ENCODE data around the gene ATRNL1. TPM values are rescaled to one million over a fixed set of nuclear protein-coding genes. Genes with fewer than 3 reads are reported as not detected.
"Not testable (repeated sequence)": the region's sequence is repeated elsewhere in the genome, so short reads cannot be mapped to it uniquely, and the experiment has no call there.

Gene ATRNL1
- polyA plus RNA-seq, 2 of the 4 experiments (the other 2 are of a cell fraction), result 0.13 to 0.34 TPM

- DNase-seq (ENCODE audit: low read depth in 1 of 2, low spot score in 1 of 2) (no peak), FAIRE-seq (no peak), ATAC-seq (no peak)
- no peaks in the 10 kb centered on the region for H3K9me3 ChIP-seq
- POLR2A ChIA-PET, result no interaction called here
- no peak overlapping the region for H3K27ac ChIP-seq
- CTCF ChIA-PET, result no interaction called here
- 0% methylated on average over 3 of the region's 5 CpGs for WGBS (ENCODE audit: missing lambda C conversion rate)
- no peak overlapping the region for H3K4me3 ChIP-seq
- no peak overlapping the region for H3K4me2 ChIP-seq
- no peaks in the 10 kb centered on the region for H3K4me1 ChIP-seq
- TF ChIP-seq EHF (CRISPR knock-in tag; IDR thresholded peaks at IDR 0.05), result no peak
- no peak for TF ChIP-seq CTCF (IDR thresholded peaks at IDR 0.05)
- no peak for TF ChIP-seq TP53 (CRISPR knock-in tag; IDR thresholded peaks at IDR 0.05)
- no peak for TF ChIP-seq ZSCAN20 (CRISPR knock-in tag; IDR thresholded peaks at IDR 0.05)
- TF ChIP-seq RFX5 (IDR thresholded peaks at IDR 0.05), result no peak
- TF ChIP-seq MAZ (IDR thresholded peaks at IDR 0.05; ENCODE audit: borderline replicate concordance, low read depth, low read length), result no peak
- TF ChIP-seq TFCP2L1 (CRISPR knock-in tag; IDR thresholded peaks at IDR 0.05), result no peak
- TF ChIP-seq HOXB13 (CRISPR knock-in tag; IDR thresholded peaks at IDR 0.05; ENCODE audit: low read depth), result no peak
- TF ChIP-seq REST (IDR thresholded peaks at IDR 0.05), result no peak
- no peak for TF ChIP-seq FOSB (CRISPR knock-in tag; IDR thresholded peaks at IDR 0.05)
- TF ChIP-seq EHMT2 (IDR thresholded peaks at IDR 0.05; ENCODE audit: low read depth), result no peak
- no peak for TF ChIP-seq HOXB5 (CRISPR knock-in tag; IDR thresholded peaks at IDR 0.05)
- TF ChIP-seq MAFK (IDR thresholded peaks at IDR 0.05; ENCODE audit: partially characterized antibody), result no peak
- TF ChIP-seq HDAC2 (IDR thresholded peaks at IDR 0.05), result no peak
- no peak for TF ChIP-seq BCL3 (IDR thresholded peaks at IDR 0.05)
- TF ChIP-seq SREBF2 (IDR thresholded peaks at IDR 0.05), result no peak
- no peak for TF ChIP-seq BHLHE40 (IDR thresholded peaks at IDR 0.05; ENCODE audit: low read depth, low read length)
- TF ChIP-seq PHF8 (IDR thresholded peaks at IDR 0.05; ENCODE audit: borderline replicate concordance, low read depth), result no peak
Measured at GRCh38 chr10:115295213-115295805, 202.1 kb downstream of the ATRNL1 start.

- Histone ChIP-seq H3K4me2 (no peak overlapping the region), H3K4me3 (no peak overlapping the region), H3K9me3 (no peaks in the 10 kb centered on the region), H3K27ac (no peak overlapping the region), H3K4me1 (no peaks in the 10 kb centered on the region)
- TF ChIP-seq EHF (CRISPR knock-in tag; IDR thresholded peaks at IDR 0.05) (no peak), GATA3 (IDR thresholded peaks at IDR 0.05; ENCODE audit: borderline replicate concordance) (no peak), HOXA7 (CRISPR knock-in tag; IDR thresholded peaks at IDR 0.05) (no peak), NPAS2 (CRISPR knock-in tag; IDR thresholded peaks at IDR 0.05; ENCODE audit: borderline replicate concordance) (no peak), HEYL (CRISPR knock-in tag; IDR thresholded peaks at IDR 0.05) (no peak), CBX2 (IDR thresholded peaks at IDR 0.05; ENCODE audit: borderline replicate concordance, low read depth) (no peak), HES2 (IDR thresholded peaks at IDR 0.05) (no peak), KDM1A (IDR thresholded peaks at IDR 0.05; ENCODE audit: low read depth) (no peak)
- DNase-seq (ENCODE audit: low read depth in 1 of 2, low spot score in 1 of 2) (no peak), ATAC-seq (no peak), FAIRE-seq (no peak)
- WGBS (ENCODE audit: missing lambda C conversion rate), result 0% methylated on average over 1 of the region's 1 CpG
- ChIA-PET POLR2A (no interaction called here), CTCF (no interaction called here)
Measured at GRCh38 chr10:115300080-115300479, 206.9 kb downstream of the ATRNL1 start.

GRCh38 chr10:115319669-115320068 lies 226.5 kb downstream of the ATRNL1 start:
- 17% methylated on average over 1 of the region's 1 CpG for WGBS (ENCODE audit: missing lambda C conversion rate)
- POLR2A ChIA-PET; H3K9me3 ChIP-seq; DNase-seq (ENCODE audit: low read depth in 1 of 2, low spot score in 1 of 2); H3K27ac ChIP-seq; H3K4me3 ChIP-seq; ATAC-seq; FAIRE-seq; CTCF ChIA-PET; H3K4me1 ChIP-seq; H3K4me2 ChIP-seq: not testable (repeated sequence)

All from A549 (cell line).